ENCODE measurements around the gene GABRG3.

The GABRG3 gene

GRCh38 chr15:27061739-27062138 is 90.8 kb downstream of the GABRG3 start:
- no peak for DNase-seq (ENCODE audit: extremely low read depth in 1 of 2, low read depth in 1 of 2)

GRCh38 chr15:27062951-27063350 is 92.0 kb downstream of the GABRG3 start:
- DNase-seq (ENCODE audit: extremely low read depth in 1 of 2, low read depth in 1 of 2): no peak

- no peak for DNase-seq (ENCODE audit: extremely low read depth in 1 of 2, low read depth in 1 of 2)
These were observed 93.1 kb downstream of the GABRG3 start for GRCh38 chr15:27064080-27064479.

DNA sequence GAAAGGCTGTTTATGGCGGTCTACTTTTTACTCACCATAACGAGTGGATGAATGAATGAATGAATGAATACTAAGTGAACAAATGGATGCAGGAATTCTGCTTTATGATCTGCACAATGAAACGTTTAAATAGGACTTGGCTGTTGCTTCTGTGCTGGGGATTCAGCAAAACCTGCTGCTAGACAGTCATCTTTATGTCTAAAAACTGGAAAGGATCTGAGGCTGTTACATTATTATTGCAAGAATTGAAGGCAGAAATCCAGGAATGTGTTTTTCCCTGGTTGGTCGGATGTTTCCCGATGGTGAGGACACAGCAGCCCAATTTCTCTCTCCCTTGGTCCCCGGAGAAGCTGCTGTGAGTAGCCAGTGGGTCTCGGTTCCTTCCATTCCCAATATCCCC is 94.2 kb downstream of the GABRG3 start:
- DNase-seq (ENCODE audit: extremely low read depth in 1 of 2, low read depth in 1 of 2): no peak

DNA sequence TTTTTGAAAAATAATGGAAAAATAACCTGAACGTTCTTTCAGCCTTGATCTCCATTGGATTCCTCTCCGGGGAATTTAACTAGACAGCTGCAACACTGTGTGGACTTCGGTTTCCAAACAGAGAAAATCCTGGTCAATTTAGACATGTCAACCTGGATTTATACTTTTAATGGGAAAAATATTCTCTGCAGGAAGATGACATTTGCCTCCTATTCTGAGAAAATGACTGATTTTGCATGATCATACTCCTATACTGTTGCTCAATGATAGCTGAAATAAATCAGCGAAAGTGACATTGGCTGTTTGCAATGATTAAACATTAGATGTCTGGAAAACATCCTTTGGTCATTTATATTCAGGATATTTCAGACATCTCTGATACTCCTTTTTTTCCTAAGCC is 94.8 kb downstream of the GABRG3 start:
- no peak for DNase-seq (ENCODE audit: extremely low read depth in 1 of 2, low read depth in 1 of 2)

- no peak for DNase-seq (ENCODE audit: extremely low read depth in 1 of 2, low read depth in 1 of 2)
These were observed 95.5 kb downstream of the GABRG3 start for GRCh38 chr15:27066446-27066845.

DNA sequence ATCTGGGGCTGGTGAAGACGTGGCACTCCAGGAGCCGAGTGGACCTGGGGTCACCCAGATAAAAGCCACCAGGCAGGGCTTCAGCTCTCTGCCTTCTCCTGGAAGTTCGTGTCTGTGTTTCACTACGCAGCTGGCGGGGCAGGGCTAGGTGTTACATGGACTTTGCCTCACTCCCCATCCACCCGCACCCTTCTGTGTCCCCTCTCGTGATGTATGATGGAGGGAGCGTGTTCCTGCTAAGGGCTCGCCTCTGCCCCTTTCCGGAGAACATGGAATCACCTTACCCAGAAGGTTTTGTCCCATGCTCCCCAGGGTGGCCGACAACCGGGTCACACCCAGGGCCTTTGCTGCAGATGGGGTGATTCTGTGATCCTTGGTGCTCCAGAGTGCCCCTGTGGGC is 96.2 kb downstream of the GABRG3 start:
- DNase-seq (ENCODE audit: extremely low read depth in 1 of 2, low read depth in 1 of 2): no peak

GRCh38 chr15:27070841-27071240 is 99.9 kb downstream of the GABRG3 start:
- no peak for DNase-seq (ENCODE audit: extremely low read depth in 1 of 2, low read depth in 1 of 2)

DNA sequence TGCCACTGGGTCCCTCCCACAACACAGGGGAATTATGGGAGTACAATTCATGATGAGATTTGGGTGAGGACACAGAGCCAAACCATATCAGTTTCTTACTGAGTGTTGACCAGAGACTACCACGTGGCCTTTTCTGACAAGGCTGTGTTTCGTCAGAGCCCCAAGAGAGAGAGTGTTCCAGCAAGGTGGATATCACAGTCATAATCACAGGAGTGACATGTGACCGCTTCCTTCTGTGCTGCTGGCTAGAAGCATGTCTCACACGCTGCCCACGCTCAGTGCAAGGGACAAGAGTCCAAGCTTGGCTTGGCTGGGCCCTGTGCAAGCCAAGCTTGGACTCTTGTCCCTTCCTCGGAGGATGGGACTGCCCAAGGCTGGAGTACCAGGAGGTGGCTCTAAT is 103.2 kb downstream of the GABRG3 start:
- no peak for DNase-seq (ENCODE audit: extremely low read depth in 1 of 2, low read depth in 1 of 2)

DNA sequence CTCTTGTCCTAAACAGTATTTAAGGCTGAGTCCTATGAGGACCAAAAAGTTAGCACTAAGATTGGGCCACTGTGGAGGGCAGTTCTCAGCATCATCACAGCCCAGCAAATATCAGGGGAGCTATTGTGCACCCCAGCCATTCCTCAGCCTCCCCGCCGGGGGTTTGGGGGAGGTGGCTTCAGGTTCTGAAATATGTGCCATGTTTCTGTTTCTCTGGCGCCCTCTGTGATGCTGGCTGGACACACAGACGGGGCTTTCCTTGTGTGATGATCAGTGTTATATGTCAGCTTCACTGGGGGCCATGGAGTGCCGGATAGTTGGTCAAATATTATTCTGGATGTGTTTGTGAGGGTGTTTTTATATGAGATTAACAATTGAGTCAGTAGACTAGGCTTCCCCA is 106.8 kb downstream of the GABRG3 start:
- no peak for DNase-seq (ENCODE audit: extremely low read depth in 1 of 2, low read depth in 1 of 2)

- DNase-seq (ENCODE audit: extremely low read depth in 1 of 2, low read depth in 1 of 2): no peak
These were observed 110.9 kb downstream of the GABRG3 start for GRCh38 chr15:27081676-27082418.

DNA sequence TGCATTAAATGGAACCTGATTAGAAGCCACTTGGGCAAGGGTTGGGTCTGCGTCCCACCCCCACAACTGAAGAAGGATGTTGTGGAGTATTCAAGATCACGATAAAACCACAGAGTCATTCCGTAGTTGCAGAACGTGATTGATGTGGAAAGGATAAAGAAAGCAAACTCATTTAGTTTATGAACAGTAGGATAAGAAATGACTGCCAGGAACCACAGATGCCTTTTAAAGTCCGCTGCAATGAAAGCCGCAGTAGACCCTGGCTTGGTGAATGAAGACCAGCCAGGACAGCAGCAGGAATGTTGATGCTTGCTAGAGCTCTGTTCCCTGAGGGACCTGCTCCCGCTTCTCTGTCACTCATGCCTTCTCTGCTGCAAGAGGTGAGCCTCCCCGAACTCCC is 111.5 kb downstream of the GABRG3 start:
- DNase-seq (ENCODE audit: extremely low read depth in 1 of 2, low read depth in 1 of 2): no peak

DNA sequence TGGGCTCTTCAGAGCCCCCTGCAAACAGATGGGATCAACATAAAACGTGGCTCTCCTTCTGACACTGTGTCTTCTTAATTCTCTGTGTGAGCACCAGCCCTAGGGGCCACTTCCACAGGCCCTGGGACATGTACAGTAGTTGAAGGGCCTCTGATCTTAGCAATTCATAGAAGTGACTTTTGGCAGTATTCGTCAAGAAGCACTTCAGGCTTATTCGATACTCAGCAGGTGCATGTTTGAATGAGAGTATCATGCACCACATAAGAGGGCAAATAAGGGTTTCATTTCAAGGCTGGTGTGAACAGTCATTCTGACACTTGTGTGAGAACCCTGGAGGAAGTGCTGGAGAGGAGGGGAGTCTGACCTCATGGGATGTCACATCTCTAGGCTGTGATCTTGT is 113.9 kb downstream of the GABRG3 start:
- no peak for DNase-seq (ENCODE audit: extremely low read depth in 1 of 2, low read depth in 1 of 2)

DNA sequence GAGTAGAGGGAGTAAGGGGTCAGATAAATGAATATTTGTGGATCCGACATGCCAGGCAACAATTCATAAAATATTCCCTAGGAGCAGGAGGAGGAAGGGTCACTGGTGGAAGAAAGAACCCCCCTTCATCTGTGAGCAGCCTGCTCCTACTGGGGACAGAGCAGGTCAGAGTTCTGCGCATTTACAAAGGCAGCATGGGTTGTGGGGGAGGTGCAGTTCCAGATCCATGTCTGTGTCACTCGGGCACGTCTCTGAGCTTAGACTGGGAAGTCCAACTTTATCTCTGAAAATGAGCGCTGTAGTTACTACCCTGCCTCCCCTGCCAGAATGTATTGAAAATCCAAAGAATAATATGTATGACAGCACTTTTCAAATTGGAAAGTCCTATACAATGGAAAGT is 115.2 kb downstream of the GABRG3 start:
- DNase-seq (ENCODE audit: extremely low read depth in 1 of 2, low read depth in 1 of 2): no peak

GRCh38 chr15:27086805-27087204 is 115.8 kb downstream of the GABRG3 start:
- no peak for DNase-seq (ENCODE audit: extremely low read depth in 1 of 2, low read depth in 1 of 2)

GRCh38 chr15:27087651-27088583 is 116.9 kb downstream of the GABRG3 start:
- no peak for DNase-seq (ENCODE audit: extremely low read depth in 1 of 2, low read depth in 1 of 2)

GRCh38 chr15:27088584-27089232 is 117.7 kb downstream of the GABRG3 start:
- DNase-seq (ENCODE audit: extremely low read depth in 1 of 2, low read depth in 1 of 2): no peak

DNA sequence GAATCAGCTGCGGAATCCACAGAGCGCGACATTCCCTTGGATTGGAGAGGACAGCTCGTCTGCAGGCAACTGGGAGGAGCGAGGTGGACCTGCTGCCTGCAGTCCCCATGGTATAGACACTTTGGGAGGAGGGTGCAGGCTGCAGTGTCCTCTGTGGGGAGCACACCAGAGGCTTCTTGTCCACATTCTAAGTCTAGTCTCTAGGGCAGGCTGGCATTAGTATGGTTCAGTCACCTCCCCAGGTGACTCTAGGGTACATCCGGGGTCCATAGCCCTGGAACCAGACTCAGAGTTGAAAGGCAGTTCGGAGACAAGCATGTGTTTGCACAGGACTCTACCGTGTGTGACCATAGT is 118.2 kb downstream of the GABRG3 start:
- DNase-seq (ENCODE audit: extremely low read depth in 1 of 2, low read depth in 1 of 2): no peak

GRCh38 chr15:27089676-27090075 is 118.7 kb downstream of the GABRG3 start:
- no peak for DNase-seq (ENCODE audit: extremely low read depth in 1 of 2, low read depth in 1 of 2)

GRCh38 chr15:27091270-27091940 is 120.4 kb downstream of the GABRG3 start:
- no peak for DNase-seq (ENCODE audit: extremely low read depth in 1 of 2, low read depth in 1 of 2)

- no peak for DNase-seq (ENCODE audit: extremely low read depth in 1 of 2, low read depth in 1 of 2)
These were observed 121.4 kb downstream of the GABRG3 start for GRCh38 chr15:27092390-27092789.

Data from stimulated activated CD8-positive, alpha-beta memory T cell treated with anti-CD3 and anti-CD28 coated beads, Interleukin-7, amount 100 ng/mL, for 48 hours (primary cell).